ENCODE measurements around the gene SV2C.

The SV2C gene

GRCh38 chr5:76271836-76272235 is 188.7 kb downstream of the SV2C start:
- TF ChIP-seq EZH2phosphoT487 (conservative IDR thresholded peaks at IDR 0.05; ENCODE audit: low read length) (no peak), CTCF (IDR thresholded peaks at IDR 0.05; ENCODE audit: insufficient read depth, low read length, poor library complexity, severe bottlenecking) (no peak)
- Histone ChIP-seq H3K4me2 (ENCODE audit: low read depth, low read length, poor library complexity, severe bottlenecking) (no peak overlapping the region), H3K79me2 (ENCODE audit: insufficient read depth, low read length) (no peaks in the 10 kb centered on the region), H3K9me3 (ENCODE audit: insufficient read depth, low read length) (no peaks in the 10 kb centered on the region), H3K9me2 (replicated peaks; ENCODE audit: insufficient read depth, low read length) (no peaks in the 10 kb centered on the region), H3F3A (ENCODE audit: insufficient read depth) (no peaks in the 10 kb centered on the region), H2AFZ (ENCODE audit: low read depth, low read length, severe bottlenecking) (no peak overlapping the region), H4K20me1 (ENCODE audit: low read depth, low read length) (no peaks in the 10 kb centered on the region), H3K4me3 (ENCODE audit: insufficient read depth, low read length, poor library complexity, severe bottlenecking) (no peak overlapping the region), H3K9ac (ENCODE audit: low read length) (no peak overlapping the region), H3K27me3 (ENCODE audit: low read length) (no peaks in the 10 kb centered on the region), H3K27ac (ENCODE audit: low read depth, low read length) (no peak overlapping the region), H3K36me3 (ENCODE audit: low read length) (no peaks in the 10 kb centered on the region)

GRCh38 chr5:76273206-76273885 is 190.2 kb downstream of the SV2C start:
- H3K79me2 ChIP-seq (ENCODE audit: insufficient read depth, low read length), result no peaks in the 10 kb centered on the region
- TF ChIP-seq EZH2phosphoT487 (conservative IDR thresholded peaks at IDR 0.05; ENCODE audit: low read length), result no peak
- no peak for TF ChIP-seq CTCF (IDR thresholded peaks at IDR 0.05; ENCODE audit: insufficient read depth, low read length, poor library complexity, severe bottlenecking)
- H3K27ac ChIP-seq (ENCODE audit: low read depth, low read length), result no peak overlapping the region
- no peaks in the 10 kb centered on the region for H4K20me1 ChIP-seq (ENCODE audit: low read depth, low read length)
- no peak overlapping the region for H3K4me3 ChIP-seq (ENCODE audit: insufficient read depth, low read length, poor library complexity, severe bottlenecking)
- H3K27me3 ChIP-seq (ENCODE audit: low read length), result no peaks in the 10 kb centered on the region
- no peaks in the 10 kb centered on the region for H3F3A ChIP-seq (ENCODE audit: insufficient read depth)
- no peaks in the 10 kb centered on the region for H3K9me2 ChIP-seq (replicated peaks; ENCODE audit: insufficient read depth, low read length)
- H3K4me2 ChIP-seq (ENCODE audit: low read depth, low read length, poor library complexity, severe bottlenecking), result no peak overlapping the region
- H3K36me3 ChIP-seq (ENCODE audit: low read length), result no peaks in the 10 kb centered on the region
- H3K9me3 ChIP-seq (ENCODE audit: insufficient read depth, low read length), result no peaks in the 10 kb centered on the region
- H2AFZ ChIP-seq (ENCODE audit: low read depth, low read length, severe bottlenecking), result no peak overlapping the region
- no peak overlapping the region for H3K9ac ChIP-seq (ENCODE audit: low read length)

- Histone ChIP-seq H3F3A (ENCODE audit: insufficient read depth) (no peaks in the 10 kb centered on the region), H2AFZ (ENCODE audit: low read depth, low read length, severe bottlenecking) (no peak overlapping the region), H3K9ac (ENCODE audit: low read length) (no peak overlapping the region), H3K27ac (ENCODE audit: low read depth, low read length) (no peak overlapping the region), H3K9me3 (ENCODE audit: insufficient read depth, low read length) (no peaks in the 10 kb centered on the region), H3K36me3 (ENCODE audit: low read length) (no peaks in the 10 kb centered on the region), H3K4me3 (ENCODE audit: insufficient read depth, low read length, poor library complexity, severe bottlenecking) (no peak overlapping the region), H4K20me1 (ENCODE audit: low read depth, low read length) (no peaks in the 10 kb centered on the region), H3K4me2 (ENCODE audit: low read depth, low read length, poor library complexity, severe bottlenecking) (no peak overlapping the region), H3K79me2 (ENCODE audit: insufficient read depth, low read length) (no peaks in the 10 kb centered on the region), H3K9me2 (replicated peaks; ENCODE audit: insufficient read depth, low read length) (no peaks in the 10 kb centered on the region), H3K27me3 (ENCODE audit: low read length) (no peaks in the 10 kb centered on the region)
- no peak for TF ChIP-seq EZH2phosphoT487 (conservative IDR thresholded peaks at IDR 0.05; ENCODE audit: low read length)
- no peak for TF ChIP-seq CTCF (IDR thresholded peaks at IDR 0.05; ENCODE audit: insufficient read depth, low read length, poor library complexity, severe bottlenecking)
Measured at GRCh38 chr5:76274571-76274970, 191.4 kb downstream of the SV2C start.

All from SU-DHL-6 (cell line).